Astrocyte (in vitro differentiated cells and primary cell): ENCODE measurements around the gene SDHD. TPM values are rescaled to one million over a fixed set of nuclear protein-coding genes. Genes with fewer than 3 reads are reported as not detected.

Source experiments
- DNase-seq: peaks from one replicate; pipeline ENCODE4 v3.0.0-alpha.2; 2010; ENCODE audit warnings: low read depth
- FAIRE-seq: peaks from 2 replicates; lab custom pipeline; 2011; peaks lifted over from hg19 to GRCh38; lab: Jason Lieb, UNC
- H2AFZ ChIP-seq: 2 replicates; pipeline ENCODE4 v1.6.0; 2012; ENCODE audit warnings: low read depth, low read length, inconsistent platforms
- H3K27ac ChIP-seq: 2 replicates; pipeline ENCODE4 v1.5.1; 2011; ENCODE audit warnings: low read depth, low read length, inconsistent platforms
- H3K27me3 ChIP-seq: 2 replicates; pipeline ENCODE4 v1.6.0; 2011; ENCODE audit warnings: low read length, inconsistent platforms; ENCODE audit not compliant: insufficient read depth
- H3K36me3 ChIP-seq: 2 replicates; pipeline ENCODE4 v1.5.1; 2011; ENCODE audit warnings: low read length, inconsistent platforms; ENCODE audit not compliant: insufficient read depth
- H3K4me1 ChIP-seq: 2 replicates; pipeline ENCODE4 v1.5.1; 2011; ENCODE audit warnings: low read length, inconsistent platforms; ENCODE audit not compliant: insufficient read depth
- H3K4me2 ChIP-seq: 2 replicates; pipeline ENCODE4 v1.6.0; 2012; ENCODE audit warnings: low read length, inconsistent platforms
- H3K4me3 ChIP-seq: 2 replicates; pipeline ENCODE4 v1.5.1; 2011; ENCODE audit warnings: low read depth, mild to moderate bottlenecking, low read length, inconsistent platforms; ENCODE audit not compliant: insufficient read depth
- H3K79me2 ChIP-seq: 2 replicates; pipeline ENCODE4 v1.6.0; 2012; ENCODE audit warnings: mild to moderate bottlenecking, low read length, inconsistent platforms; ENCODE audit not compliant: insufficient read depth
- H3K9ac ChIP-seq: 2 replicates; pipeline ENCODE4 v1.6.0; 2012; ENCODE audit warnings: mild to moderate bottlenecking, low read length, inconsistent platforms
- H3K9me3 ChIP-seq: 2 replicates; pipeline ENCODE4 v1.5.1; 2012; ENCODE audit warnings: low read depth, mild to moderate bottlenecking, low read length, inconsistent platforms; ENCODE audit not compliant: insufficient read depth
- H4K20me1 ChIP-seq: 2 replicates; pipeline ENCODE4 v1.6.0; 2012; ENCODE audit warnings: low read length, inconsistent platforms; ENCODE audit not compliant: insufficient read depth
- H3K27ac Mint-ChIP-seq: one replicate; pipeline ENCODE4 v1.8.0; 2021; ENCODE audit warnings: mild to moderate bottlenecking, mixed read lengths; ENCODE audit not compliant: unreplicated experiment
- H3K27me3 Mint-ChIP-seq: one replicate; pipeline ENCODE4 v1.8.0; 2021; ENCODE audit warnings: low read depth, mixed read lengths; ENCODE audit not compliant: unreplicated experiment
- H3K36me3 Mint-ChIP-seq: one replicate; pipeline ENCODE4 v1.8.0; 2021; ENCODE audit warnings: low read depth, mixed read lengths; ENCODE audit not compliant: unreplicated experiment
- H3K4me1 Mint-ChIP-seq: one replicate; pipeline ENCODE4 v1.8.0; 2021; ENCODE audit warnings: low read depth, mixed read lengths; ENCODE audit not compliant: unreplicated experiment
- H3K4me3 Mint-ChIP-seq: one replicate; pipeline ENCODE4 v1.8.0; 2021; ENCODE audit warnings: mild to moderate bottlenecking, moderate library complexity, mixed read lengths; ENCODE audit not compliant: unreplicated experiment
- H3K9me3 Mint-ChIP-seq: one replicate; pipeline ENCODE4 v1.8.0; 2021; ENCODE audit warnings: mild to moderate bottlenecking, mixed read lengths; ENCODE audit not compliant: unreplicated experiment
- EZH2 ChIP-seq: IDR thresholded peaks from 2 replicates; pipeline ENCODE4 v1.6.1; 2012; ENCODE audit warnings: mild to moderate bottlenecking, low read length, inconsistent platforms; ENCODE audit not compliant: insufficient read depth
- total RNA-seq: library from RNA; stranded (reverse); gene quantifications from 2 replicates; pipeline ENCODE4 v1.2.1, GENCODE V29; 2021
- TF ChIP-seq, protein P1 (sequence below): IDR thresholded peaks from 2 replicates; pipeline ENCODE4 v1.5.1; 2011; ENCODE audit warnings: low read depth, mild to moderate bottlenecking, inconsistent platforms, low read length, moderate library complexity; ENCODE audit not compliant: insufficient read depth

The SDHD gene
- total RNA-seq, 1 donor from 2014 or later: 46.5 TPM

DNA sequence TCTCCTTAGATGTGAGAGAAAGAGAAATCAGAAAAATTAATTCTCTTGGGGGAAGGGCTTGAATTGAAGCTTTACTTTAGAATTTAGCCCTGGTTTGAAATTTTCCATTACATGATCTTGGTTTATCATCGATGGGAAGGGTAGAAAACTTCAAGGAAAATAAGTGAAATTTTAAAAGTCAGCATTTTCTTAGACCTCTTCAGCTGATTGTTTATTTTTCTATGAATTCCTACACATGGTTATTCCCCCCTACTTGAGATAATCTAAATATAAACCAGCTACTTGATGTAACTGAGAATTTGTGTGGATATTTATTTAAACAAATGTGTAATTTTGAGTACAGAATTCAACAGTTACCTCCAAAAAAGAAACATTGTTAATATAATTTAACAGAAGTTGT lies 23.8 kb upstream of the SDHD start:
- no peaks in the 10 kb centered on the region for H3K4me1 ChIP-seq
- H3K36me3 ChIP-seq: peaks cover 13% of the 10 kb centered on the region
- no peak overlapping the region for H3K4me3 ChIP-seq
- no peaks in the 10 kb centered on the region for H3K79me2 ChIP-seq
- DNase-seq (no peak), FAIRE-seq (peak; percentile 62)
- Mint-ChIP-seq H3K27me3 (no peaks in the 10 kb centered on the region), H3K4me1 (no peaks in the 10 kb centered on the region), H3K4me3 (no peak overlapping the region), H3K27ac (no peak overlapping the region), H3K36me3 (peaks cover 3% of the 10 kb centered on the region), H3K9me3 (no peaks in the 10 kb centered on the region)
- no peaks in the 10 kb centered on the region for H3K9me3 ChIP-seq
- no peaks in the 10 kb centered on the region for H3K27me3 ChIP-seq
- H4K20me1 ChIP-seq: no peaks in the 10 kb centered on the region
- no peak overlapping the region for H3K4me2 ChIP-seq
- TF ChIP-seq, protein P1, sequence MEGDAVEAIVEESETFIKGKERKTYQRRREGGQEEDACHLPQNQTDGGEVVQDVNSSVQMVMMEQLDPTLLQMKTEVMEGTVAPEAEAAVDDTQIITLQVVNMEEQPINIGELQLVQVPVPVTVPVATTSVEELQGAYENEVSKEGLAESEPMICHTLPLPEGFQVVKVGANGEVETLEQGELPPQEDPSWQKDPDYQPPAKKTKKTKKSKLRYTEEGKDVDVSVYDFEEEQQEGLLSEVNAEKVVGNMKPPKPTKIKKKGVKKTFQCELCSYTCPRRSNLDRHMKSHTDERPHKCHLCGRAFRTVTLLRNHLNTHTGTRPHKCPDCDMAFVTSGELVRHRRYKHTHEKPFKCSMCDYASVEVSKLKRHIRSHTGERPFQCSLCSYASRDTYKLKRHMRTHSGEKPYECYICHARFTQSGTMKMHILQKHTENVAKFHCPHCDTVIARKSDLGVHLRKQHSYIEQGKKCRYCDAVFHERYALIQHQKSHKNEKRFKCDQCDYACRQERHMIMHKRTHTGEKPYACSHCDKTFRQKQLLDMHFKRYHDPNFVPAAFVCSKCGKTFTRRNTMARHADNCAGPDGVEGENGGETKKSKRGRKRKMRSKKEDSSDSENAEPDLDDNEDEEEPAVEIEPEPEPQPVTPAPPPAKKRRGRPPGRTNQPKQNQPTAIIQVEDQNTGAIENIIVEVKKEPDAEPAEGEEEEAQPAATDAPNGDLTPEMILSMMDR: no peak
- TF ChIP-seq EZH2: no peak
- H3K9ac ChIP-seq: no peak overlapping the region
- H3K27ac ChIP-seq: no peak overlapping the region
- no peak overlapping the region for H2AFZ ChIP-seq

DNA sequence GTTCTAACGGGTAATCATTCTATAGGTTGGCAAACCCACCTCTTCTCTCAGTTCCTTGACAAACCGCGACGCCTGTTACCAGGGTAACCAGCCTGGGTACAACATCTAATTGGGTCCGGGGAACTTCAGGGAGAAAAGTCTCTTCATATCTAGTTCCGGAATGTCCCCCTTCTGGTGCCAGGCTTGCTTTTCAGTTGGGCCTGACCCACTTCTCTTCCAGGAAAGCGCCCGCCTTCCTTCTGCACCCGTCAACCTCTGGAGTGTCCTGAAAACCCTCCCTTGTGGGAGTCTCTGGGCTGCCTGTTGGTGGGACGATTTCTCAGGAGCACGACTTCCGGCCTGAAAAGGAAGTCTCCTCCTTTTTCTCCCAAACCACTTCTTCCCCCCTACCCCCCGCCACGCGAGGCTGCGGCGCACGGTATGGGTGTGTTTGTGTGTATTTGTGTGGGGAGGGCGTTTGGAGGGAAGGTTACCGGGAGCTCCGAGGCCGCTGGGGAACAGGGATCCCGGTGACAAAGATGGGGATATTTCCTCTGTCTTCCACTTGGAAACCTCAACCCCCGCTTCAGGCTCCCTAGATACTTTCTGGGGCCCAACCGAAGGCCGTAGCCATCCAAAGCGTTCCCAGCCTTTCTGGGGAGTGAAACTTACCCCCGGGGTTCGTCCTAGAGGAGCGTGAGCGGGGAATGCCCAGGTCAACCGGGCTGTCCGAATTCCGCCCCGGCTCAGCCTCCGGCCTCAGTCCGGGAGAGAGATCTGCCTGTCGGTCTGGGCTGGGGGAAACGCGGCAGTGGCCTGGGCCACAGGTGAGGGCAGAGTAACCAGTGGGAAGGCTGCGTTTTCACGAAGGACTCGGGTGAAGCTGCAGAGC lies 12.5 kb upstream of the SDHD start, which contains the start of the genes NKAPD1 and PIH1D2:
NKAPD1 (plus strand) TSS at position 359 of the 871 bp plus-strand sequence. CDS start 1,276 bp downstream, outside the sequence.
PIH1D2 (minus strand) TSS at position 77 of the 871 bp plus-strand sequence. CDS start 843 bp downstream, outside the sequence.
- Histone ChIP-seq H3K9me3 (no peaks in the 10 kb centered on the region), H3K27ac (peak within 1 kb of the TSS; percentile 92), H3K4me2 (peak within 1 kb of the TSS; percentile 95), H3K79me2 (peaks cover 31% of the 10 kb centered on the region), H2AFZ (peak within 1 kb of the TSS; percentile 81), H3K4me1 (peaks cover 9% of the 10 kb centered on the region), H3K36me3 (peaks cover 22% of the 10 kb centered on the region), H3K4me3 (peak within 1 kb of the TSS; percentile 91), H4K20me1 (no peaks in the 10 kb centered on the region), H3K27me3 (no peaks in the 10 kb centered on the region), H3K9ac (peak within 1 kb of the TSS; percentile 97)
- no peaks in the 10 kb centered on the region for H3K27me3 Mint-ChIP-seq
- TF ChIP-seq, protein P1: no peak
- no peak for TF ChIP-seq EZH2
- H3K36me3 Mint-ChIP-seq: peaks cover 2% of the 10 kb centered on the region
- DNase-seq (peak; percentile 81), FAIRE-seq (no peak)
- H3K4me1 Mint-ChIP-seq: peaks cover 13% of the 10 kb centered on the region
- H3K9me3 Mint-ChIP-seq: no peaks in the 10 kb centered on the region
- H3K4me3 Mint-ChIP-seq: peak within 1 kb of the TSS; percentile 99
- H3K27ac Mint-ChIP-seq: peak within 1 kb of the TSS; percentile 97
